H1 (cell line): Measurements from ENCODE around the gene SPATA32. TPM values are rescaled to one million over a fixed set of nuclear protein-coding genes. Genes with fewer than 3 reads are reported as not detected.

Experiments
- CTCF ChIA-PET: fragments of 300-600 bp; sonication (Branson Sonifier 250); formaldehyde crosslinking; loops from one replicate; lab custom pipeline; 2021; ENCODE audit not compliant: partially characterized antibody; lab: Charles Lee
- POLR2A ChIA-PET: fragments of 300-600 bp; sonication (Branson Sonifier 250); formaldehyde crosslinking; loops from one replicate; lab custom pipeline; 2021; ENCODE audit warnings: inconsistent platforms; ENCODE audit not compliant: partially characterized antibody; lab: Charles Lee
- DNase-seq, 2 experiments: peaks; one replicate each; pipeline versions ENCODE4 v3.0.0 to v3.0.0-alpha.2; 2010 to 2022; ENCODE audit warnings: low spot score in 2 of 2, low read depth in 1 of 2, mixed read lengths in 1 of 2
- FAIRE-seq: peaks from 2 replicates; lab custom pipeline; 2011; peaks lifted over from hg19 to GRCh38; lab: Jason Lieb, UNC
- H2AFZ ChIP-seq: 2 replicates; pipeline ENCODE4 v1.8.1; 2012; ENCODE audit warnings: low read length, inconsistent platforms
- H2AK5ac ChIP-seq: 2 replicates; pipeline ENCODE4 v1.6.1; 2013; ENCODE audit warnings: low read depth, low read length
- H2BK120ac ChIP-seq: replicated peaks from 2 replicates; pipeline ENCODE3; 2013; ENCODE audit warnings: low read depth, low read length, inconsistent platforms
- H2BK12ac ChIP-seq: 2 replicates; pipeline ENCODE4 v1.6.1; 2013; ENCODE audit warnings: low read depth, low read length
- H2BK15ac ChIP-seq: 2 replicates; pipeline ENCODE4 v1.6.1; 2013; ENCODE audit warnings: low read length
- H2BK20ac ChIP-seq: 2 replicates; pipeline ENCODE4 v1.6.1; 2013; ENCODE audit warnings: low read length
- H2BK5ac ChIP-seq: 2 replicates; pipeline ENCODE4 v1.6.1; 2013; ENCODE audit warnings: low read depth, low read length
- H3K14ac ChIP-seq: 2 replicates; pipeline ENCODE4 v1.6.1; 2013; ENCODE audit warnings: inconsistent platforms; ENCODE audit not compliant: insufficient read length
- H3K18ac ChIP-seq: 2 replicates; pipeline ENCODE4 v1.6.1; 2013; ENCODE audit warnings: low read length; ENCODE audit errors: extremely low read depth
- H3K23ac ChIP-seq: 2 replicates; pipeline ENCODE4 v1.6.1; 2013; ENCODE audit warnings: inconsistent platforms; ENCODE audit not compliant: insufficient read length
- H3K23me2 ChIP-seq: 2 replicates; pipeline ENCODE4 v1.6.1; 2013; ENCODE audit warnings: low read depth, low read length
- H3K27ac ChIP-seq: 2 replicates; pipeline ENCODE4 v1.6.1; 2011; ENCODE audit warnings: low read depth, low read length, inconsistent platforms
- H3K27me3 ChIP-seq, 4 experiments: replicated peaks in 1 of 4; 1 replicate in 1 of 4; 2 replicates in 3 of 4; pipeline versions ENCODE4 v1.6.1 to v1.8.1; 2011 to 2013; ENCODE audit warnings: low read length in 3 of 4, mild to moderate bottlenecking in 3 of 4, inconsistent platforms in 2 of 4, mixed read lengths in 2 of 4, moderate library complexity in 1 of 4; ENCODE audit not compliant: control insufficient read depth in 3 of 4, insufficient read depth in 3 of 4; ENCODE audit errors: extremely low read depth in 1 of 4
- H3K36me3 ChIP-seq, 4 experiments: 2 replicates each; pipeline versions ENCODE4 v1.6.1 to v1.8.1; 2011 to 2013; ENCODE audit warnings: mild to moderate bottlenecking in 4 of 4, low read length in 3 of 4, moderate library complexity in 2 of 4, control low read depth in 1 of 4, inconsistent platforms in 1 of 4; ENCODE audit not compliant: insufficient read depth in 4 of 4, control insufficient read depth in 2 of 4
- H3K4ac ChIP-seq: replicated peaks from 2 replicates; pipeline ENCODE3; 2013; ENCODE audit warnings: low read length, low read depth, mixed read lengths, inconsistent platforms; ENCODE audit not compliant: insufficient read length
- H3K4me1 ChIP-seq, 4 experiments: replicated peaks in 1 of 4; 1 replicate in 1 of 4; 2 replicates in 3 of 4; pipeline versions ENCODE4 v1.6.1 to v1.8.1; 2011 to 2013; ENCODE audit warnings: low read length in 3 of 4, inconsistent platforms in 2 of 4, mixed read lengths in 1 of 4; ENCODE audit not compliant: insufficient read depth in 4 of 4, control insufficient read depth in 3 of 4
- H3K4me2 ChIP-seq, 2 experiments: 2 replicates each; pipeline versions ENCODE4 v1.6.1 to v1.8.1; 2011 to 2013; ENCODE audit warnings: low read depth in 2 of 2, low read length in 2 of 2, control low read depth in 1 of 2, inconsistent platforms in 1 of 2, mild to moderate bottlenecking in 1 of 2; ENCODE audit not compliant: insufficient read depth in 1 of 2
- H3K4me3 ChIP-seq, 4 experiments: fragments of 200-600, 300-600 bp in 1 of 4; sonication (generic), shearing (Covaris generic), sonication (Bioruptor Twin) in 1 of 4; 2 replicates each; pipeline versions ENCODE4 v1.5.1 to v1.8.1; 2011 to 2016; ENCODE audit warnings: low read length in 4 of 4, low read depth in 3 of 4, control low read depth in 2 of 4, inconsistent platforms in 2 of 4, mild to moderate bottlenecking in 2 of 4, mixed read lengths in 1 of 4, moderate library complexity in 1 of 4; ENCODE audit not compliant: insufficient read depth in 2 of 4; ENCODE audit errors: extremely low read depth in 1 of 4
- H3K56ac ChIP-seq: replicated peaks from 2 replicates; pipeline ENCODE3; 2013; ENCODE audit warnings: low read depth, mild to moderate bottlenecking, mixed read lengths, low read length, inconsistent platforms; ENCODE audit not compliant: insufficient read length
- H3K79me1 ChIP-seq: 2 replicates; pipeline ENCODE4 v1.6.1; 2013; ENCODE audit warnings: low read depth, low read length, control low read depth
- H3K79me2 ChIP-seq, 2 experiments: 2 replicates each; pipeline versions ENCODE4 v1.6.1 to v1.8.1; 2012 to 2013; ENCODE audit warnings: low read length in 2 of 2, mild to moderate bottlenecking in 2 of 2, inconsistent platforms in 1 of 2; ENCODE audit not compliant: insufficient read depth in 2 of 2, control insufficient read depth in 1 of 2
- H3K9ac ChIP-seq, 4 experiments: replicated peaks in 1 of 4; 1 replicate in 1 of 4; 2 replicates in 3 of 4; pipeline versions ENCODE4 v1.6.1 to v1.8.1; 2011 to 2013; ENCODE audit warnings: low read depth in 3 of 4, low read length in 3 of 4, control low read depth in 2 of 4, mild to moderate bottlenecking in 2 of 4, moderate library complexity in 2 of 4, inconsistent platforms in 1 of 4; ENCODE audit errors: extremely low read depth in 1 of 4
- H3K9me3 ChIP-seq, 2 experiments: 2 replicates each; pipeline versions ENCODE4 v1.6.1 to v1.8.1; 2012 to 2013; ENCODE audit warnings: mild to moderate bottlenecking in 2 of 2, moderate library complexity in 2 of 2, control low read depth in 1 of 2, inconsistent platforms in 1 of 2, low read depth in 1 of 2, low read length in 1 of 2, mixed read lengths in 1 of 2; ENCODE audit not compliant: insufficient read depth in 2 of 2
- H4K20me1 ChIP-seq, 2 experiments: replicated peaks in 1 of 2; 2 replicates each; pipeline versions ENCODE3 to v1.8.1; 2011 to 2013; ENCODE audit warnings: inconsistent platforms in 2 of 2, low read length in 2 of 2, mild to moderate bottlenecking in 1 of 2; ENCODE audit not compliant: insufficient read depth in 2 of 2, control insufficient read depth in 1 of 2
- H4K5ac ChIP-seq: 2 replicates; pipeline ENCODE4 v1.6.1; 2013; ENCODE audit warnings: low read length, low read depth, mixed read lengths, inconsistent platforms; ENCODE audit not compliant: insufficient read length
- H4K8ac ChIP-seq: 2 replicates; pipeline ENCODE4 v1.8.0; 2013; ENCODE audit warnings: mild to moderate bottlenecking, moderate library complexity, low read length, inconsistent platforms; ENCODE audit not compliant: insufficient read depth; ENCODE audit errors: extremely low read depth
- H4K91ac ChIP-seq: replicated peaks from 2 replicates; pipeline ENCODE3; 2013; ENCODE audit warnings: low read length, mixed read lengths, inconsistent platforms; ENCODE audit not compliant: insufficient read length
- ATF3 ChIP-seq: IDR thresholded peaks from 2 replicates; pipeline ENCODE4 v1.6.1; 2011; ENCODE audit warnings: low read depth, mild to moderate bottlenecking, low read length; ENCODE audit not compliant: insufficient read depth
- BCL11A ChIP-seq, 2 experiments: IDR thresholded peaks; one replicate each; pipeline ENCODE4 v1.6.1; 2011; ENCODE audit warnings: low read depth in 2 of 2, low read length in 2 of 2, mild to moderate bottlenecking in 2 of 2
- BRCA1 ChIP-seq: IDR thresholded peaks from 2 replicates; pipeline ENCODE4 v1.6.1; 2012; ENCODE audit warnings: low read depth, low read length, improper control_type of control experiment
- CEBPB ChIP-seq: IDR thresholded peaks from 2 replicates; pipeline ENCODE4 v1.6.1; 2012; ENCODE audit warnings: low read depth, low read length
- HDAC6 ChIP-seq: IDR thresholded peaks from one replicate; pipeline ENCODE4 v1.7.1; 2012; ENCODE audit warnings: low read depth, mild to moderate bottlenecking, inconsistent platforms, low read length, moderate library complexity
- MAFK ChIP-seq: IDR thresholded peaks from 2 replicates; pipeline ENCODE4 v1.6.1; 2012; ENCODE audit warnings: low read depth, mild to moderate bottlenecking, improper control_type of control experiment, low read length
- NANOG ChIP-seq: IDR thresholded peaks from 2 replicates; pipeline ENCODE4 v1.6.1; 2011; ENCODE audit warnings: low read length, low read depth, mild to moderate bottlenecking, inconsistent platforms; ENCODE audit not compliant: insufficient read depth, poor library complexity, severe bottlenecking
- POLR2AphosphoS5 ChIP-seq: IDR thresholded peaks from 2 replicates; pipeline ENCODE4 v1.6.1; 2011; ENCODE audit warnings: low read depth, low read length
- SAP30 ChIP-seq: fragments of 300-600 bp; sonication (generic); IDR thresholded peaks from 2 replicates; pipeline ENCODE4 v1.7.1; 2012; ENCODE audit warnings: low read length, moderate library complexity, mild to moderate bottlenecking, inconsistent platforms; ENCODE audit not compliant: insufficient read depth, insufficient replicate concordance
- SIRT6 ChIP-seq: IDR thresholded peaks from one replicate; pipeline ENCODE4 v1.7.1; 2012; ENCODE audit warnings: low read length, inconsistent platforms
- SP4 ChIP-seq: IDR thresholded peaks from 2 replicates; pipeline ENCODE4 v1.6.1; 2012; ENCODE audit warnings: low read length, inconsistent platforms
- SRF ChIP-seq: IDR thresholded peaks from 2 replicates; pipeline ENCODE4 v1.6.1; 2011; ENCODE audit warnings: mild to moderate bottlenecking, low read depth, low read length, moderate library complexity
- TAF7 ChIP-seq: optimal IDR thresholded peaks from 2 replicates; pipeline ENCODE3; 2011; ENCODE audit warnings: low read depth, mild to moderate bottlenecking, inconsistent platforms, low read length, moderate library complexity, borderline replicate concordance
- TEAD4 ChIP-seq: IDR thresholded peaks from 2 replicates; pipeline ENCODE4 v1.6.1; 2012; ENCODE audit warnings: low read depth, low read length, inconsistent platforms, mixed read lengths
- WGBS, 2 experiments: shearing (Covaris generic) in 1 of 2; methylation state at CpG; one replicate each; pipeline versions ENCODE4 v1.1.6 to v1.1.7; 2013 to 2015; ENCODE audit warnings: low lambda C conversion rate in 2 of 2, mixed read lengths in 2 of 2, inconsistent platforms in 1 of 2, low coverage in 1 of 2, missing lambda C conversion rate in 1 of 2; ENCODE audit not compliant: insufficient replicate concordance in 2 of 2, insufficient coverage in 1 of 2, insufficient read length in 1 of 2; ENCODE audit errors: extremely low coverage in 1 of 2, missing lambda C conversion rate in 1 of 2; 5-methylcytosine and 5-hydroxymethylcytosine counted together
- polyA plus RNA-seq, 7 experiments: library from polyadenylated mRNA; depleted of rRNA in 3 of 7; stranded (reverse) in 5 of 7; unstranded in 2 of 7; fragments of >200 nt in 5 of 7; fragments of 200-250 nt in 2 of 7; gene quantifications; 1 replicate in 5 of 7; 2 replicates in 1 of 7; 4 replicates in 1 of 7; pipeline versions ENCODE4 v1.2.1 to v1.2.3, GENCODE V29; 2011 to 2013; ENCODE audit warnings: missing spikeins in 2 of 7, mixed read lengths in 2 of 7
- total RNA-seq: library from RNA; stranded (reverse); fragmentation: NEBNext Ultra II Directional; extraction: Animal tissue kit (Norgen Biotek cat#: 25700); gene quantifications from 2 replicates; pipeline ENCODE4 v1.2.1, GENCODE V29; 2021

Gene SPATA32
- total and polyA plus RNA-seq, 2 of the 8 experiments (the other 6 are each of a cell fraction or from before 2014, with no cell fraction given), result 0.24 TPM; not detected in 1

GRCh38 chr17:45237686-45238085 lies 24.2 kb downstream of the SPATA32 start:
- no peak overlapping the region for H3K9ac ChIP-seq
- H4K20me1 ChIP-seq, result peaks cover 0 to 3% of the 10 kb centered on the region in 2 experiments
- H3K4ac ChIP-seq, result no peak overlapping the region
- H4K91ac ChIP-seq, result no peak overlapping the region
- no peak for FAIRE-seq
- H4K5ac ChIP-seq, result no peak overlapping the region
- H3K23me2 ChIP-seq, result peaks cover 13% of the 10 kb centered on the region; the same call in 1 of the 2 replicates
- H2AK5ac ChIP-seq, result no peak overlapping the region
- no peak overlapping the region for H2BK12ac ChIP-seq
- H3K27me3 ChIP-seq, result peaks cover 0 to 29% (median 18%) of the 10 kb centered on the region in 4 experiments; a peak in 6 of 7 replicates
- no peak for DNase-seq
- no peak overlapping the region for H3K56ac ChIP-seq
- no peaks in the 10 kb centered on the region for H3K36me3 ChIP-seq
- no peak overlapping the region for H3K23ac ChIP-seq
- H3K79me1 ChIP-seq, result no peaks in the 10 kb centered on the region
- peaks cover 3 to 21% (median 16%) of the 10 kb centered on the region in 4 experiments for H3K4me1 ChIP-seq
- ChIA-PET CTCF (interaction anchor here (0.6 to 22.1 kb wide), 4 partner anchors 13 to 93 kb away, joined by 3 to 362 read pairs (median 249); partner anchors contain the start of gene FMNL1), POLR2A (interaction anchor here (1.1 kb wide), 1 partner anchor 89 kb away, joined by 3 read pairs; the partner anchor contains the start of gene HEXIM1)
- no peak overlapping the region for H2BK120ac ChIP-seq
- no peaks in the 10 kb centered on the region for H3K9me3 ChIP-seq
- 83% methylated on average over 2 of the region's 2 CpGs; no CpG with 5 or more reads in 1 of the 2 experiments for WGBS, 2 experiments
- H2BK5ac ChIP-seq, result no peak overlapping the region
- H3K79me2 ChIP-seq, result no peaks in the 10 kb centered on the region
- H2AFZ ChIP-seq, result no peak overlapping the region
- H3K4me3 ChIP-seq, result no peak overlapping the region
- no peak overlapping the region for H4K8ac ChIP-seq
- no peak overlapping the region for H3K14ac ChIP-seq
- H3K27ac ChIP-seq, result no peak overlapping the region
- H3K18ac ChIP-seq, result no peak overlapping the region
- no peak overlapping the region for H2BK20ac ChIP-seq
- H3K4me2 ChIP-seq, result no peak overlapping the region
- H2BK15ac ChIP-seq, result no peak overlapping the region
- TF ChIP-seq NANOG (no peak), SIRT6 (no peak), TEAD4 (no peak), SRF (no peak), BRCA1 (no peak), BCL11A (IDR thresholded peaks at IDR 0.05; ENCODE audit: low read depth in 2 of 2, low read length in 2 of 2) (no peak), MAFK (no peak), HDAC6 (no peak), TAF7 (no peak), SAP30 (no peak), ATF3 (no peak), SP4 (no peak), POLR2AphosphoS5 (no peak), CEBPB (no peak)
